Thoracic aorta (tissue), 2 donors: ENCODE data around the gene INPP5D. TPM values are rescaled to one million over a fixed set of nuclear protein-coding genes. Genes with fewer than 3 reads are reported as not detected.
A peak's percentile ranks its signal among the peaks of the same experiment; 100 is the strongest.

ENCODE experiments used
- ATAC-seq: fragments of 150-250 bp; one replicate; pipeline ENCODE4 v1.8.0; 2017; ENCODE audit warnings: low read depth; ENCODE audit not compliant: insufficient number of reproducible peaks, low FRiP score
- DNase-seq: peaks from one replicate; pipeline ENCODE4 v3.0.0-alpha.2; 2020; ENCODE audit warnings: low spot score
- H3K27ac ChIP-seq, 2 donors: fragments of 200-600 bp; sonication (generic); 1 replicate in 1 of 2; 2 replicates in 1 of 2; pipeline ENCODE4 v1.5.1; 2016; ENCODE audit warnings: mild to moderate bottlenecking in 2 of 2, moderate library complexity in 2 of 2
- H3K27me3 ChIP-seq: fragments of 200-600 bp; sonication (generic); replicated peaks from 2 replicates; pipeline ENCODE4 v1.6.0; 2016; ENCODE audit warnings: mild to moderate bottlenecking; ENCODE audit not compliant: insufficient read depth
- H3K36me3 ChIP-seq: fragments of 200-600 bp; sonication (generic); one replicate; pipeline ENCODE4 v1.5.1; 2016
- H3K4me1 ChIP-seq, 2 donors: fragments of 200-600 bp; sonication (generic); 1 replicate in 1 of 2; 2 replicates in 1 of 2; pipeline versions ENCODE4 v1.5.1 to v1.6.0; 2016; ENCODE audit warnings: low read depth in 2 of 2, mild to moderate bottlenecking in 1 of 2; ENCODE audit not compliant: control insufficient read depth in 1 of 2
- H3K4me3 ChIP-seq: fragments of 200-600 bp; sonication (generic); 2 replicates; pipeline ENCODE4 v1.5.1; 2016; ENCODE audit warnings: mild to moderate bottlenecking
- H3K9me3 ChIP-seq: fragments of 200-600 bp; sonication (generic); 2 replicates; pipeline ENCODE4 v1.5.1; 2016
- CTCF ChIP-seq: fragments of 200-600 bp; sonication (generic); IDR thresholded peaks from one replicate; pipeline ENCODE4 v1.5.1; 2019; ENCODE audit warnings: antibody characterized with exemption
- total RNA-seq, 2 donors: library from RNA; depleted of rRNA; stranded (reverse); fragments of >200 nt; gene quantifications; one replicate each; pipeline versions ENCODE4 v1.1.0 to v1.2.3, GENCODE V29; 2016

Gene INPP5D
- total RNA-seq, 2 donors from 2014 or later, result 24.2 to 49.7 TPM

GRCh38 chr2:233081731-233082221, 21.6 kb downstream of the INPP5D start:
- DNase-seq (no peak), ATAC-seq (no peak)
- TF ChIP-seq CTCF, result no peak
- Histone ChIP-seq H3K27me3 (no peaks in the 10 kb centered on the region), H3K36me3 (no peaks in the 10 kb centered on the region), H3K4me3 (no peak overlapping the region), H3K4me1 (peaks cover 0 to 31% of the 10 kb centered on the region in 2 donors), H3K9me3 (no peaks in the 10 kb centered on the region), H3K27ac (peak overlapping the region in 1 of 2 donors; percentile 21)

- H3K4me3 ChIP-seq, result no peak overlapping the region
- ATAC-seq (no peak), DNase-seq (no peak)
- H3K4me1 ChIP-seq, result peaks cover 0 to 32% of the 10 kb centered on the region in 2 donors
- H3K36me3 ChIP-seq, result no peaks in the 10 kb centered on the region
- no peaks in the 10 kb centered on the region for H3K9me3 ChIP-seq
- peak overlapping the region in 1 of 2 donors; percentile 73 for H3K27ac ChIP-seq
- H3K27me3 ChIP-seq, result no peaks in the 10 kb centered on the region
- TF ChIP-seq CTCF, result no peak
These were observed 22.2 kb downstream of the INPP5D start for GRCh38 chr2:233082222-233082930.

- ATAC-seq (no peak), DNase-seq (no peak)
- H3K4me1 ChIP-seq, result peaks cover 0 to 32% of the 10 kb centered on the region in 2 donors
These were observed 23.0 kb downstream of the INPP5D start for GRCh38 chr2:233082931-233083755.

GRCh38 chr2:233083782-233084181, 23.6 kb downstream of the INPP5D start:
- Histone ChIP-seq H3K27me3 (no peaks in the 10 kb centered on the region), H3K9me3 (no peaks in the 10 kb centered on the region), H3K27ac (peak overlapping the region in 1 of 2 donors; percentile 73), H3K4me3 (no peak overlapping the region), H3K4me1 (peaks cover 0 to 32% of the 10 kb centered on the region in 2 donors), H3K36me3 (no peaks in the 10 kb centered on the region)
- DNase-seq, result no peak
- no peak for ATAC-seq
- no peak for TF ChIP-seq CTCF

More at GRCh38 chr2:233082931-233083755, 23.0 kb downstream of the INPP5D start:
- Histone ChIP-seq H3K27me3 (no peaks in the 10 kb centered on the region), H3K9me3 (no peaks in the 10 kb centered on the region), H3K27ac (peak overlapping the region in 1 of 2 donors; percentile 73), H3K4me3 (no peak overlapping the region), H3K36me3 (no peaks in the 10 kb centered on the region)
- no peak for TF ChIP-seq CTCF

GRCh38 chr2:233084488-233084887, 24.3 kb downstream of the INPP5D start:
- no peak for TF ChIP-seq CTCF
- peak; percentile 37 for ATAC-seq
- no peaks in the 10 kb centered on the region for H3K9me3 ChIP-seq
- peak overlapping the region in 1 of 2 donors; percentile 73 for H3K27ac ChIP-seq
- no peak overlapping the region for H3K4me3 ChIP-seq
- H3K4me1 ChIP-seq, result peaks cover 0 to 32% of the 10 kb centered on the region in 2 donors
- H3K27me3 ChIP-seq, result no peaks in the 10 kb centered on the region
- no peaks in the 10 kb centered on the region for H3K36me3 ChIP-seq
- no peak for DNase-seq
